ENCODE results near the gene ZBTB43. TPM values are rescaled to one million over a fixed set of nuclear protein-coding genes. Genes with fewer than 3 reads are reported as not detected.

The ZBTB43 gene
- total RNA-seq, 1 experiment from 2014 or later: 32.4 TPM

DNA sequence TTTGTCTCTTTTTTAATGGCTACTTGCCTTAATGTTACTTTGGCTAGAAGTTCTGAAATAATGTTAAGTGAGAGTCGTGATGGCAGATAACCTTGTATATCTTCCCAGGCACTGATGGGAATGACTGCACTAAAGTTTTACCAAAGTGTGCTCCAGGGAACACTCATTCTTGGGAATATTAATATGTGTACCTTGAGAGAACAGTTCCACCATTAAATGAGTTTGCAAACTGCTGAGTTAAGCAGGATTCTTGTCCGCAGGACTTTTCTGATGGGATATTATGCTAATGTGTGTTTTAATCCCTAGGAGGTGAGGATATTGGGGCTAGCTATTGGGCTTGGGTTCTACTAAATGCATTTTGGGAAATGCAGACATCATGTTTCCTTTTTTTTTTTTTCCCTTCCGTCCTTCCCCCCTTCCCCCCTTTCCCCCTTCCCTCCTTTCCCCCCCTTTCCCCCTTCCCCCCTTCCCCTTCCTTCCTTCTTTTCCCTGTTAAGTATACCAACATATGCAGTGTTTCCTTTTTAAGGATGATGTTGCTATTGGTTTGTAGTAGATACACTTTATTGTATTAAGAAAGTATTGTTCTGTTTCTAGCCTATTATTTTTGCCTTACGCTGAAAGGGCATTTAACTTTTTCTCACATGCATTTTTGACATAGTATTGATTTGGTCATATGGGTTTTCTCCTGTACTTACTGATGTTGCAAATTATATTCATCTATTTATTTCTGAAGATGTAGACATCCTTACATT is 71.1 kb downstream of the ZBTB43 start:
- H3K36me3 Mint-ChIP-seq (ENCODE audit: insufficient read depth, unreplicated experiment): peaks cover 19% of the 10 kb centered on the region
- TF ChIP-seq, protein P1, sequence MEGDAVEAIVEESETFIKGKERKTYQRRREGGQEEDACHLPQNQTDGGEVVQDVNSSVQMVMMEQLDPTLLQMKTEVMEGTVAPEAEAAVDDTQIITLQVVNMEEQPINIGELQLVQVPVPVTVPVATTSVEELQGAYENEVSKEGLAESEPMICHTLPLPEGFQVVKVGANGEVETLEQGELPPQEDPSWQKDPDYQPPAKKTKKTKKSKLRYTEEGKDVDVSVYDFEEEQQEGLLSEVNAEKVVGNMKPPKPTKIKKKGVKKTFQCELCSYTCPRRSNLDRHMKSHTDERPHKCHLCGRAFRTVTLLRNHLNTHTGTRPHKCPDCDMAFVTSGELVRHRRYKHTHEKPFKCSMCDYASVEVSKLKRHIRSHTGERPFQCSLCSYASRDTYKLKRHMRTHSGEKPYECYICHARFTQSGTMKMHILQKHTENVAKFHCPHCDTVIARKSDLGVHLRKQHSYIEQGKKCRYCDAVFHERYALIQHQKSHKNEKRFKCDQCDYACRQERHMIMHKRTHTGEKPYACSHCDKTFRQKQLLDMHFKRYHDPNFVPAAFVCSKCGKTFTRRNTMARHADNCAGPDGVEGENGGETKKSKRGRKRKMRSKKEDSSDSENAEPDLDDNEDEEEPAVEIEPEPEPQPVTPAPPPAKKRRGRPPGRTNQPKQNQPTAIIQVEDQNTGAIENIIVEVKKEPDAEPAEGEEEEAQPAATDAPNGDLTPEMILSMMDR (IDR thresholded peaks at IDR 0.05; ENCODE audit: unreplicated experiment): no peak

DNA sequence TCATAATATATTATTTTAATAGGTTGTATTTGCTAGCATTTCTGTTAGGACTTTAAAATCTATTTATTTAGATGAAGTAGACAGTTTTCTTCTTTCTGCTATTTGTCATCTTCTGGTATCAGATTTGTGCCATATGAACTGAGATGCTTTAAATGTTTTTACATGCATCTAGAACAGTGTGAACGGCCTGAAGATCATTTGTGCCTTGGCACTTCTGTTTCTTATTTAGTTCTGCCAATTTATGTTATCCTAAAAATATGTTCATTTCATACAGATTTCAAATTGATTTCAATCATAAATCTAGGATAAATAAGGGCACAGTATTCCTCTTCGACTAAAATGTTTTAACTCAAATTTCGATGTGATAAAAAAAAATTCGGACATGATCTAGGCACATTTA is 71.7 kb downstream of the ZBTB43 start:
- Mint-ChIP-seq H3K27me3 (ENCODE audit: insufficient read depth, unreplicated experiment) (no peaks in the 10 kb centered on the region), H3K4me3 (ENCODE audit: unreplicated experiment) (no peak overlapping the region), H3K4me1 (ENCODE audit: insufficient read depth, unreplicated experiment) (peaks cover 6% of the 10 kb centered on the region), H3K27ac (ENCODE audit: low read depth, unreplicated experiment) (no peak overlapping the region), H3K36me3 (ENCODE audit: insufficient read depth, unreplicated experiment) (peaks cover 19% of the 10 kb centered on the region), H3K9me3 (ENCODE audit: unreplicated experiment) (no peaks in the 10 kb centered on the region)
- DNase-seq (ENCODE audit: unreplicated experiment): no peak
- BruUV-seq (replicated peaks): no TSS peak
- TF ChIP-seq, protein P1 (IDR thresholded peaks at IDR 0.05; ENCODE audit: unreplicated experiment): no peak
- POLR2A ChIA-PET: no interaction called here
- CTCF ChIA-PET: no interaction called here
- intact Hi-C loops (cut with micrococcal nuclease): no loop called here

More for the DNA sequence above, 71.1 kb downstream of the ZBTB43 start:
- Mint-ChIP-seq H3K4me1 (ENCODE audit: insufficient read depth, unreplicated experiment) (peaks cover 6% of the 10 kb centered on the region), H3K27ac (ENCODE audit: low read depth, unreplicated experiment) (no peak overlapping the region), H3K9me3 (ENCODE audit: unreplicated experiment) (no peaks in the 10 kb centered on the region), H3K27me3 (ENCODE audit: insufficient read depth, unreplicated experiment) (no peaks in the 10 kb centered on the region), H3K4me3 (ENCODE audit: unreplicated experiment) (no peak overlapping the region)
- ChIA-PET CTCF (no interaction called here), POLR2A (no interaction called here)
- BruUV-seq (replicated peaks): no TSS peak
- DNase-seq (ENCODE audit: unreplicated experiment): no peak
- intact Hi-C loops (cut with micrococcal nuclease): no loop called here

DNA sequence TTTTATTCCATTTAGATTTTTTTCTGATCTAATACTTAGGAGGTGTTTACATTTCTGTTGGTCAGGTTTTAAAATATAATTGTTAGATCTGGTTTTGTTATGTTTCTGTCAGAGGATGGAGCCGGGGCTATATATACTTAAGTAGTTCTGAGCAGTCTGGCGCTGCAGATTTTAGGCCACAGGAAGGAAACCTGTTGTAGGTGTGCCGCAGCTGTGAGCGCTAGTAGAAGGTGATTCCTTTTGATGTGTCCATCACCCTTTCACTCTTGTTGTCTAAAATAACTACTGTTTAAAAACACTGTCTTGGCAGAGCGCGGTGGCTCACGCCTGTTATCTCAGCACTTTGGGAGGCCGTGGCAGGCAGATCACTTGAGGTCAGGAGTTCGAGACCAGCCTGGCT is 72.6 kb downstream of the ZBTB43 start:
- H3K36me3 Mint-ChIP-seq (ENCODE audit: insufficient read depth, unreplicated experiment): peaks cover 19% of the 10 kb centered on the region
- H3K4me3 Mint-ChIP-seq (ENCODE audit: unreplicated experiment): no peak overlapping the region
- POLR2A ChIA-PET: no interaction called here
- no peak for DNase-seq (ENCODE audit: unreplicated experiment)
- no TSS peak for BruUV-seq (replicated peaks)
- TF ChIP-seq, protein P1 (IDR thresholded peaks at IDR 0.05; ENCODE audit: unreplicated experiment): no peak
- H3K9me3 Mint-ChIP-seq (ENCODE audit: unreplicated experiment): no peaks in the 10 kb centered on the region
- H3K27ac Mint-ChIP-seq (ENCODE audit: low read depth, unreplicated experiment): no peak overlapping the region
- no peaks in the 10 kb centered on the region for H3K27me3 Mint-ChIP-seq (ENCODE audit: insufficient read depth, unreplicated experiment)
- intact Hi-C loops (cut with micrococcal nuclease): no loop called here
- H3K4me1 Mint-ChIP-seq (ENCODE audit: insufficient read depth, unreplicated experiment): peaks cover 6% of the 10 kb centered on the region
- CTCF ChIA-PET: no interaction called here

DNA sequence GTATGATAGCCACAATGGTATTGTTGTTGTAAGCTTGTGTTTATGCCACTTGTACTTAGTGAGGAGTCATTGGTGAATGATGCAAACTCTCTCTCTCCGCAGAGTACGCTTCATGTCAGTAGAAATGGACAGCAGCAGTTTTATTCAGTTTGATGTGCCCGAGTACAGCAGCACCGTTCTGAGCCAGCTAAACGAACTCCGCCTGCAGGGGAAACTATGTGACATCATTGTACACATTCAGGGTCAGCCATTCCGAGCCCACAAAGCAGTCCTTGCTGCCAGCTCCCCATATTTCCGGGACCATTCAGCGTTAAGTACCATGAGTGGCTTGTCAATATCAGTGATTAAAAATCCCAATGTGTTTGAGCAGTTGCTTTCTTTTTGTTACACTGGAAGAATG is 74.4 kb downstream of the ZBTB43 start:
- CTCF ChIA-PET: interaction anchor here (0.6 to 1.4 kb wide), 3 partner anchors 13 to 596 kb away, joined by 3 to 4 read pairs (median 4); partner anchors contain the start of gene RALGPS1

More for the DNA sequence above, 74.4 kb downstream of the ZBTB43 start:
- BruUV-seq (replicated peaks): no TSS peak
- H3K27me3 Mint-ChIP-seq (ENCODE audit: insufficient read depth, unreplicated experiment): no peaks in the 10 kb centered on the region
- H3K27ac Mint-ChIP-seq (ENCODE audit: low read depth, unreplicated experiment): no peak overlapping the region
- intact Hi-C loops (cut with micrococcal nuclease): no loop called here
- TF ChIP-seq, protein P1 (IDR thresholded peaks at IDR 0.05; ENCODE audit: unreplicated experiment): no peak
- H3K9me3 Mint-ChIP-seq (ENCODE audit: unreplicated experiment): no peaks in the 10 kb centered on the region
- no peak for DNase-seq (ENCODE audit: unreplicated experiment)
- peaks cover 6% of the 10 kb centered on the region for H3K4me1 Mint-ChIP-seq (ENCODE audit: insufficient read depth, unreplicated experiment)
- POLR2A ChIA-PET: interaction anchor here (1.2 kb wide), 1 partner anchor 9 kb away, joined by 3 read pairs; no protein-coding TSS in a partner anchor
- peaks cover 26% of the 10 kb centered on the region for H3K36me3 Mint-ChIP-seq (ENCODE audit: insufficient read depth, unreplicated experiment)
- H3K4me3 Mint-ChIP-seq (ENCODE audit: unreplicated experiment): no peak overlapping the region
